HAP-1 (cell line): ENCODE data around the gene PCDH9.
"Not testable (repeated sequence)": the region's sequence is repeated elsewhere in the genome, so short reads cannot be mapped to it uniquely, and the experiment has no call there.

ENCODE experiments used
- DNase-seq, 2 experiments: peaks; one replicate each; pipeline ENCODE4 v3.0.0-alpha.2; 2016 to 2020; ENCODE audit warnings: low spot score in 2 of 2
- H3K27me3 ChIP-seq: fragments of 250-450 bp; sonication (Bioruptor Pico); 2 replicates; pipeline ENCODE4 v1.5.1; 2020; ENCODE audit warnings: low read depth, mild to moderate bottlenecking, moderate library complexity
- H3K36me3 ChIP-seq: fragments of 250-450 bp; sonication (Bioruptor Pico); replicated peaks from 2 replicates; pipeline ENCODE4 v1.5.1; 2020; ENCODE audit warnings: mild to moderate bottlenecking
- H3K4me1 ChIP-seq: fragments of 250-450 bp; sonication (Bioruptor Pico); 2 replicates; pipeline ENCODE4 v1.5.1; 2020; ENCODE audit warnings: mild to moderate bottlenecking
- H3K4me3 ChIP-seq: fragments of 250-450 bp; sonication (Bioruptor Pico); 2 replicates; pipeline ENCODE4 v1.5.1; 2020; ENCODE audit warnings: mild to moderate bottlenecking, moderate library complexity
- H3K9me3 ChIP-seq: fragments of 250-450 bp; sonication (Bioruptor Pico); 2 replicates; pipeline ENCODE4 v1.5.1; 2020; ENCODE audit warnings: mild to moderate bottlenecking, moderate library complexity
- in situ Hi-C: fragments of 300-500 bp; cut with MboI; formaldehyde crosslinking; loops from 3 replicates; pipeline ENCODE4 v1.14.3; 2020; ENCODE audit warnings: low sequenced_read_pairs, inconsistent platforms, mixed read lengths

Gene PCDH9

DNA sequence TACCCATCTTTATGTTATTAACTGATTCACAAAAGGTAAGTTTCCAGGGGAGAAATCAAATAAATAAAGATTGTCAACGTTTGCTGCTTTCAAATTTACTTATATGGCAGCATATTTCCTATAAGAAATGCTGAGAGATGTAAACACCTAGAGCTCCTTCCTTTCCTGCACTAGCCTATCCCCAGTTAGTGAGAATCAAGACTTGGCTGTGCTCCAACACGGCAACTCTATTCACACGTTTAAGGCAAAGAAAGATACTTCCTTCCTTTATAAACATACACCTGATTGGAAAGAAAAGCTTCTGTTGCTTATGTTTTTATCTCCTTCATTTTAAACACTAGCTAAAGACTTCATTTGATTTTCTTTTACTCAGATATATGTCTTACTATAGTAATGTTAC lies 107.0 kb downstream of the PCDH9 start:
- Histone ChIP-seq H3K4me3 (no peak overlapping the region), H3K36me3 (no peaks in the 10 kb centered on the region), H3K4me1 (peaks cover 6% of the 10 kb centered on the region), H3K9me3 (no peaks in the 10 kb centered on the region), H3K27me3 (no peaks in the 10 kb centered on the region)
- DNase-seq: peak in 1 of 2 experiments; percentile 27
- in situ Hi-C loops: no loop called here

DNA sequence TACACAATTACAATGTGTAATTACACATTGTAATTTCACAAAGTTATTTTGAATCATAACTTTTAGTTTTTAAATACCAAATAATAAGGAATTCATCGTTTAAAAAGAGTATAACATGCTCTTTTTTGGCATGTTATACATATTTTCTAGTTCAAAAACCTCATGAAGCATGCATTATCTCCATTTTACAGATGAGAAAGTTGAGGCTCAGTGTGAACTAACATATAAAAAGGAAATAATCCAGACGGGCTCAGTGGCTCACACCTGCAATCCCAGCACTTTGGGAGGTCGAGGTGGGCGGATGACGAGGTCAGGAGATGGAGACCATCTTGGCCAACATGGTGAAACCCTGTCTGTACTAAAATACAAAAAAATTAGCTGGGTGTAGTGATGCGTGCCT lies 107.9 kb downstream of the PCDH9 start:
- no peak for DNase-seq
- in situ Hi-C loops: no loop called here

DNA sequence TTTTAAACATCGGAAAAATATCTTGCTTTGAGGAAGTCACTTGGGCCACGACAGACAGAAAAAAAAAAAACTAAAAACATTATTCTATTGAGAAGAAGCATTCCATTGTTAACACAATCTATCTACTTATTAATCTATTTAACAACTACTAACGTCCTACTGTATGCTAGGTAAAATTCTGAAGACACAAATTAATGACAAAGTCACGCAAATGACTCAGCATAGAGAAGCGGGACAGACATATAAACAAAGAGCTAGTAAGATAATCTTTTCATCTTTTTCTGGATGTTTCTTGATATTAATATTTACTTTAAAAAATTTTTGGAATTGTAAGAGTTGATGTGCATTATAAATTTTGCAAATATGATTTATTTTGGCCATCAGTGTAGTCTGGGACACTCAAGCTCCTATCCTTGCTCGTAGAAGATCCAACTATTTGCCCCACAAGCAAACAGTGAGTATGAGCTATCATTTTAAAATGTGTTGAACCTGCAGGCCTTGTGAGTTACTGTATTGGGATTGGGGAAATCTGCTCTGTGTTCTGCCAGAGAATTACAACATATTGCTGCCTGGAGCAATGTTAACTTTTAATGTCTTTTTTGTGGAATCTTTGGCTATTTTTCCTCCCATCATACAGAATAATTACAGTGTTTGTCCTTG lies 109.1 kb downstream of the PCDH9 start:
- no peaks in the 10 kb centered on the region for H3K4me1 ChIP-seq
- no peaks in the 10 kb centered on the region for H3K36me3 ChIP-seq
- no peaks in the 10 kb centered on the region for H3K9me3 ChIP-seq
- H3K27me3 ChIP-seq: no peaks in the 10 kb centered on the region
- in situ Hi-C loops: no loop called here
- no peak overlapping the region for H3K4me3 ChIP-seq
- no peak for DNase-seq

More for the DNA sequence above, 107.9 kb downstream of the PCDH9 start:
- H3K36me3 ChIP-seq: no peaks in the 10 kb centered on the region
- H3K27me3 ChIP-seq: no peaks in the 10 kb centered on the region
- H3K4me1 ChIP-seq: no peaks in the 10 kb centered on the region
- H3K9me3 ChIP-seq: no peaks in the 10 kb centered on the region
- H3K4me3 ChIP-seq: no peak overlapping the region

DNA sequence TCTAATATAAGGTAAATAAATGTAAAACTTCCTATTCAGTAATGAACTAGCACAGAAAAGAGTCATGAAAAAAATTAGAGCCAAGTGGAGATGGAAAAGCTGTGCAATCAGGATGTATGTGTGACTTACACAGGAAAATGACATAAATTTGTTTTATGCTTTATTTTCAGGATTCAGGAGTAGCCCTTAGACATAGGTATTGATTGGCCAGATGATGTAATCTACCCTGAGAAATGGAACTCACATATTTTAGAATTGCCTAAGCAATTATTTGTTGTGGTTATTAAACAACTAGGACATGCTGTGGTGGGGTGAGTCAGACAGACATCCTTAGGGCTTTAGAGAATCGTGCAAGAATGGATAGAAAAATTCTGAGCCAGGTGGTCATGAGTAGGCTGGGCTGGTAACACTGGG lies 110.6 kb downstream of the PCDH9 start:
- H3K4me3 ChIP-seq: no peak overlapping the region
- DNase-seq: no peak
- H3K9me3 ChIP-seq: no peaks in the 10 kb centered on the region
- no peaks in the 10 kb centered on the region for H3K27me3 ChIP-seq
- H3K4me1 ChIP-seq: no peaks in the 10 kb centered on the region
- in situ Hi-C loops: no loop called here
- no peaks in the 10 kb centered on the region for H3K36me3 ChIP-seq

DNA sequence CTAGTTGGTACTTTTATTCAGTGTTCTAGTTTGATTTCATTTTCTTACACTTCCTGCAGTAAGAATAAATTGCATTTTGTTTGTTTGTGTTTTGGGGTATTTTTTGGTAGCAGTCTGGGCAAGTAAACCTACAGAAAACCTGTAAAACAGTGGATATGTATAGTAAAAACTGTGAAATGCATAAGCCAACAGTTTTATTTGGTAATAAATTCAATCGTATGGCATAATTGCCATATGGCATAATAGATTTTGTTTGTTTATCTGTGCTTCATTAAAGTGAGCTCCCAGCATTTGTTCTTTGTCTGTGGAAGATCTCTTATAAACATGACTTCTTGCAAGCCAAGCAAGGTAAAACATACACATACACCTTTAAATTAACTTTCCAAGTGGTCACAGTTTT lies 111.9 kb downstream of the PCDH9 start:
- H3K9me3 ChIP-seq: no peaks in the 10 kb centered on the region
- H3K4me3 ChIP-seq: no peak overlapping the region
- H3K4me1 ChIP-seq: no peaks in the 10 kb centered on the region
- in situ Hi-C loops: no loop called here
- no peaks in the 10 kb centered on the region for H3K27me3 ChIP-seq
- H3K36me3 ChIP-seq: no peaks in the 10 kb centered on the region
- no peak for DNase-seq

DNA sequence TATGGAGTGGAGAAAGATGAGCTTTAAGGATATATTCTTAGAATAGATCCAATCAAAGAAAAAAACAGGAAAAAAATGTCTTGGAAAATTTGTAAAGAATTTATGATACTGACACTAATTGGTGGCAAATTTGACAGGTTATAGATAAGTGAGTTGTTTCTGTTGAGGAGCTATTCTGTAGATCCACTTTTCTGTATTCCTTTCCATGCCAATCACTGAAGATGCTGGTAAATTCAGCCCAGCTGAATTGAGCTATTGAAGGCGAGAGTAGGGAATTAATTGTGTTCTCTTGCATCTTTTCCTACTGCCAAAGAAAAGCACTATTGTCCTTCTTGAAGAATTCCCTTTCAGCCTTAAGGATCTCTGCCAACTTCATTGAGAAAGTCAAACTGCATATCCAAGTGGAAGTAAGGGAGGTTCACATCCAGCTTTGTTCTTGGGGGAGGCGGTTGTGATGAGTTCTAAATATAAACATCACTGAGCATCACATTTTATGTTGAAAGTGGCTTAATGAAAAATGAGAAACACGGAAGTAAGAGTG lies 113.1 kb downstream of the PCDH9 start:
- in situ Hi-C loops: no loop called here
- Histone ChIP-seq H3K4me3 (no peak overlapping the region), H3K27me3 (no peaks in the 10 kb centered on the region), H3K36me3 (no peaks in the 10 kb centered on the region), H3K4me1 (no peaks in the 10 kb centered on the region), H3K9me3 (no peaks in the 10 kb centered on the region)
- DNase-seq: peak in 1 of 2 experiments; percentile 27

DNA sequence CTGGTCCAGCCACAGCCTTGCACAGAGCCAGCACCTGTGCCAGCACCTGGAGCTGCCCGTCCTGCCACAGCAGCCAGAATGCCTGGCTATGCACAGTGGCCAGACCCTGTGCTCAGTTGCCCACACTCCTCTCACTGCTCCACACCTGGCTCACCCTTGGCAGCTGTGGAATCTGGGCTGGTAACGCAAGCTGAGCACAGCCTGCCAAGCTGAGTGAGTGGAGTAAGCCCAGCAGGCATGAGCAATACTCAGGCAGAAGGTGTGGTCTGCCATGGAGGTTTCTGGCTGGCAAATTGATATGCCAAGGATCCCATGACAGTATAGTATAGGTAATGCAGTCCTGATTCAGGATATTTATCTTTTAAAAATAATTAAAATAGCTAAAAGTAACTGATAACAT lies 122.2 kb downstream of the PCDH9 start:
- DNase-seq: no peak
- Histone ChIP-seq H3K36me3 (no peaks in the 10 kb centered on the region; the same call in 1 of the 2 replicates), H3K4me3 (no peak overlapping the region), H3K9me3 (peaks cover 9% of the 10 kb centered on the region; the same call in 1 of the 2 replicates), H3K27me3 (no peaks in the 10 kb centered on the region), H3K4me1 (no peaks in the 10 kb centered on the region)
- in situ Hi-C loops: no loop called here

DNA sequence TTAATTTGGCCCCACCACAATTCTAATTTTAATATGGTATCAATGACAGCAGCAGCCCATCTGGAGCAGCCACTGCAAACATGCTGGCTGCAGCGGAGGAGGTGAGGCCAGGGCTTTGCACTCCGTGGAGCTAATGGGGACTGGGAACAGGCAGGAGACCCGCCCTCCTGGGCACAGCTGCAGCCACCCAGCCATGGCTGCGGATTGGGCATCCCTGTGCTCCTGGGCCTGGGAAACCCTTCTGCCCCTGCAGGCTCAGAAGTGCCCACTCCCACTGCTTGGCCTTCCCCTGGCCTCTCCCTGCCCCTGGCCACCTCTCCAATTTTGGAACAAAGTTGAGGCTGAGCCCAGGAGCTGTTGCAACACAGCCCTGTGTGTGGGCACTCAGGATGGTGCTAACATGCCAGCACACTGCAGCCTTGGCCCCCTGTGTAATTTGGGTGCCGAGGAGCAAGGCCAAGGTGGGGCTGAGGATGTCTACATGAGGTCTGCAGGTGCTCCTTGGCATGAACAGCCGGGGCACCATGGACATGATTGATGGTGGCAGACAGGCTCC lies 123.6 kb downstream of the PCDH9 start:
- DNase-seq: no peak
- in situ Hi-C loops: no loop called here
- H3K4me1 ChIP-seq: peaks cover 5% of the 10 kb centered on the region

DNA sequence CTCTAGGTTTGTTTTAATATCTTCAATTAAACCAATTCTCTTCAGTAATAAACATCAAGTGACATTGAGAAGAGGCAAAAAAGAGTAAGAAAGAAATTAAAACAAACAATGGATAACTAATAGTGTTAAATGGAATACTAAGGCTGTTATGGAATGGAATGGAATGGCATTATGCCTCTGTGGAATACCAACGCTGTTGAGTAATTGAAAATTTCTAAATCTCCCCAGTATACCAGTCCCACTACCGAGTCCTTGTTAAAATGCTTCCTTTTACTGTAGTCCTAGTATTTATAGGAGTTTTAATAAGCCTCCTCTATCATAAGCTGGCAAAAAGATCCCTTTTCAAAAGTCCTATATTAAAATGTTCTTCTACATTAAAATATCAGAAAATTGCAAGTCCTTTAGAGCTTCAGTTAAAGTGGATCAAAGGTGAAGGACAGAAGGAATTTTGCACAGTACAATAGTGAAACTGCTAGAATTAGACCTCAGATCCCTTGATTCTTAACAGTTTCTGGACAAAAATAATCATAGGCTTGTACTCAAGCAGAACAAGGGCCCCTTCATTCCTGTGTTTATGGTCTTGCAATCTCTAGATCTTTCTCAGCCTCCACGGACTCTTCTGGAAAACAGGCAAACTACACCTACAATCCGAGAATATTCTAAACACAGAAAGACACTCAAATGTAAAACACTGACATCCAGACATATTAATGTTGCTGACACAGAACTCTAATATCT lies 128.2 kb downstream of the PCDH9 start:
- DNase-seq: no peak
- in situ Hi-C loops: no loop called here
- Histone ChIP-seq H3K4me3 (no peak overlapping the region), H3K27me3 (no peaks in the 10 kb centered on the region), H3K9me3 (no peaks in the 10 kb centered on the region), H3K4me1 (peaks cover 34% of the 10 kb centered on the region), H3K36me3 (no peaks in the 10 kb centered on the region)

More for the DNA sequence above, 123.6 kb downstream of the PCDH9 start:
- Histone ChIP-seq H3K36me3 (no peaks in the 10 kb centered on the region; the same call in 1 of the 2 replicates), H3K27me3 (no peaks in the 10 kb centered on the region), H3K9me3 (peaks cover 9% of the 10 kb centered on the region; the same call in 1 of the 2 replicates), H3K4me3 (no peak overlapping the region)

DNA sequence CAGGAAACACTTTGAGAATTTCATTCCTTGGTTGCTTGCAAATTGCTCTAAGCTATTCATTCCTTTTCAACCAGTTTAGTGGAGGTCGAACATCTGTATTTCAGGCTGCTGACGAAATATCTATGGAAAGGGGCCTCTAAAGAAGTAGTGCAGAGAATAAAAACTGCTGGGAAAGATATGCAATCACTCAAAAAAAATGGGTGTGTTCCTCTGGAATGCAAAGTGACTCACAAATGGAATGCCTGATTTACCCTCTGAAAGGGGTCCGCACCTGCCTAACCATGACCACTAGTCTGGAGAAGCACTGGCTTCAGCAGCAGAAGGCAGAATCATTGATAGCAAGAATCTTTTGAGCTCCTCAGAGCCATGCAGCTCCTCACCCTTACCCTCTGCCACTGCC lies 129.4 kb downstream of the PCDH9 start:
- no peaks in the 10 kb centered on the region for H3K36me3 ChIP-seq
- no peaks in the 10 kb centered on the region for H3K9me3 ChIP-seq
- DNase-seq: peak; percentile 54 to 72
- no peaks in the 10 kb centered on the region for H3K27me3 ChIP-seq
- peaks cover 35% of the 10 kb centered on the region for H3K4me1 ChIP-seq
- H3K4me3 ChIP-seq: no peak overlapping the region
- in situ Hi-C loops: no loop called here

DNA sequence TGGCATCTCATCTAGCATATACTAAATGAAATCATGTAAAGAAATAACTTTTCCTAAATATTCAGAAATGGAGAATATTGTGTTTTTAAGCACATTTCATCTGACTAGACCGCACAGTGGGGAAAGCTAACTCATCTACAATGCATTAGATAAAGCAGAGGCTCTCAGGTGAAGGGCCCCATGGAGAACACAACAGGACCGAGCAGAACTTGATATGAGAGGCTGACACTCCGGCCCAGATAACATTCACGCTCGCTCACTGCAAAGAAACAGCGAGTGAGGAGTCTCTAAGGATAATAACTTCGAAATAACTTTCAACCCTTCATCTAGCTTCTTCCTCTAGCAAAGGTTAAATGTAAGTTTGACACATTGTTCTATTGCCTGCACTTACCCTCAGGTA lies 130.6 kb downstream of the PCDH9 start:
- in situ Hi-C loops: no loop called here

DNA sequence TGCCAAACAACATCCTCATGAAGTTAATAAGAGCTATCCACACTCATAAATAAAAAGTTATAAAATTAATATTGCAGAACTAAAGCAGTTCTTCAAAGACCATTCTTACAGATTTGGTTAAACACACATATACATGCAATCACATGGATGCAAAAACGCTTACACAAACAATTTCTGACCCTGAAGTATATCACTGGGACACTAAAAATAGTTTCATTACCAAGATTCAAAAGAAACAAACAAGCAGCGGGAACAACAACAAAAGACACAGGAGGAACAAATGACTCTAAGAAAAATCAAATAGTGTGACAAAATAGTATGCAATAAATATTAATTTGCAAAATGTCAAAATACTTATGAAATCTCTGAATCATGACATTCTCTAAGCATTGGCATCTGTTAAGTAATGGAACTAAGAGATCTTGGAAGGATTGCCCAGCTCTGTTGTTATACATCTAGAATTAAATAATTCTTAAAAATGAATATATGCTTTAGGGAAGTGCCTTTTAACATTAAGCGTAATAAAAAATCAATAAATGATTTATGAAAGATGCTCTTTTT lies 132.2 kb downstream of the PCDH9 start:
- H3K9me3 ChIP-seq: no peaks in the 10 kb centered on the region
- DNase-seq: no peak
- H3K36me3 ChIP-seq: peaks cover 4% of the 10 kb centered on the region; the same call in 1 of the 2 replicates
- no peak overlapping the region for H3K4me3 ChIP-seq
- no peaks in the 10 kb centered on the region for H3K27me3 ChIP-seq
- in situ Hi-C loops: no loop called here
- H3K4me1 ChIP-seq: peaks cover 38% of the 10 kb centered on the region

More for the DNA sequence above, 130.6 kb downstream of the PCDH9 start:
- DNase-seq: no peak
- Histone ChIP-seq H3K4me1 (peaks cover 38% of the 10 kb centered on the region), H3K4me3 (no peak overlapping the region), H3K36me3 (peaks cover 4% of the 10 kb centered on the region; the same call in 1 of the 2 replicates), H3K9me3 (no peaks in the 10 kb centered on the region), H3K27me3 (no peaks in the 10 kb centered on the region)

DNA sequence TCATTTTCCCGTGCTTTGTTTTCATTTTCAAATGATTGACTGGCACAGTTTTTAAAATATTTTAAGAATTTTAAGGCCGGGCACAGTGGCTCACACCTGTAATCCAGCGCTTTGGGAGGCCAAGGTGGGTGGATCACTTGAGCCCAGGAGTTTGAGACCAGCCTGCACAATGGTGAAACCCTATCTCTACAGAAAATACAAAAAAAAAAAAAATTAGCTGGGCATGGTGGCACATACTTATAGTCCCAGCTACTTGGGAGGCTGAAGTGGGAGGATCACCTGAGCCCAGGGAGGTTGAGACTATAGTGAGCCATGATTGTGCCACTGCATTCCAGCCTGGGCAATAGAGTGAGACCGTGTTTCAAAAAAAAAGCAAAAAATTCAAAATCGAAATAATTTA lies 133.2 kb downstream of the PCDH9 start:
- H3K4me1 ChIP-seq: peaks cover 37% of the 10 kb centered on the region
- in situ Hi-C loops, H3K27me3 ChIP-seq, DNase-seq, H3K9me3 ChIP-seq, H3K36me3 ChIP-seq, H3K4me3 ChIP-seq: not testable (repeated sequence)

DNA sequence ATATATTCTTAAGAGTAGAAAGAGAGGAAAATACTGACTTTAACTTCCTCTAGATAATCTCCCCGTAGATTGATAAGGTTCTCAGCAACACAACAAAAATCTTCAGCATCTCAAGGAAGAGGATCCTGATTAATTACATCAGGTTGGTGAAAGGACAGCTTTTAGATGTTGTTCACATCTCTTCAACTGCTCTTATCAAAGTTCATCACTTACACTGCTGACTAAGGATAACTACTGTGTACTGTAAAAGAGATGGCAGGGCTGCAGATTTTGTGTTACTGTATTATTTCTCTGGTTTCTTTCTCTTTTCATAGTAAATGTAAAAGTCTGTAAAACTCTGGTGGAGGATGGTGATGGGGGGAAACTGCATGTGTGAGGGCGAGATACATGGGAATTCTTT lies 133.7 kb downstream of the PCDH9 start:
- peaks cover 4% of the 10 kb centered on the region; the same call in 1 of the 2 replicates for H3K36me3 ChIP-seq
- H3K9me3 ChIP-seq: no peaks in the 10 kb centered on the region
- no peaks in the 10 kb centered on the region for H3K27me3 ChIP-seq
- H3K4me3 ChIP-seq: no peak overlapping the region
- peaks cover 32% of the 10 kb centered on the region for H3K4me1 ChIP-seq
- in situ Hi-C loops: no loop called here
- no peak for DNase-seq
